Endodermal cell (in vitro differentiated cells): ENCODE measurements around the gene SLC1A1. TPM values are rescaled to one million over a fixed set of nuclear protein-coding genes. Genes with fewer than 3 reads are reported as not detected.
"Not testable (repeated sequence)": the region's sequence is repeated elsewhere in the genome, so short reads cannot be mapped to it uniquely, and the experiment has no call there.

Experiments
- DNase-seq: peaks from one replicate; pipeline ENCODE4 v3.0.0-alpha.2; 2017
- H3K27ac ChIP-seq: 2 replicates; pipeline ENCODE4 v1.5.1; 2013; ENCODE audit warnings: mild to moderate bottlenecking, low read depth, low read length, moderate library complexity
- H3K27me3 ChIP-seq: 2 replicates; pipeline ENCODE4 v1.6.1; 2013; ENCODE audit warnings: mild to moderate bottlenecking, low read length, moderate library complexity; ENCODE audit not compliant: insufficient read depth, control insufficient read depth, poor library complexity, severe bottlenecking
- H3K36me3 ChIP-seq: 2 replicates; pipeline ENCODE4 v1.7.0; 2013; ENCODE audit warnings: mild to moderate bottlenecking, low read length, moderate library complexity; ENCODE audit not compliant: control insufficient read depth, insufficient read depth
- H3K4me1 ChIP-seq: one replicate; pipeline ENCODE4 v1.7.0; 2013; ENCODE audit warnings: low read length; ENCODE audit not compliant: control insufficient read depth, insufficient read depth
- H3K4me3 ChIP-seq: 2 replicates; pipeline ENCODE4 v1.5.1; 2013; ENCODE audit warnings: mild to moderate bottlenecking, low read length, moderate library complexity
- H3K9ac ChIP-seq: 2 replicates; pipeline ENCODE4 v1.6.1; 2013; ENCODE audit warnings: mild to moderate bottlenecking, low read length, moderate library complexity; ENCODE audit not compliant: poor library complexity, severe bottlenecking; ENCODE audit errors: extremely low read depth
- H3K9me3 ChIP-seq: 2 replicates; pipeline ENCODE4 v1.6.1; 2013; ENCODE audit warnings: mild to moderate bottlenecking, low read length, moderate library complexity; ENCODE audit not compliant: control insufficient read depth
- H3K27ac Mint-ChIP-seq: 2 replicates; pipeline ENCODE4 v1.8.0; 2020; ENCODE audit warnings: mixed read lengths
- H3K27me3 Mint-ChIP-seq: 2 replicates; pipeline ENCODE4 v1.8.0; 2021; ENCODE audit warnings: mild to moderate bottlenecking, mixed read lengths; ENCODE audit not compliant: insufficient read depth
- H3K36me3 Mint-ChIP-seq: 2 replicates; pipeline ENCODE4 v1.8.0; 2020; ENCODE audit warnings: low read depth, mixed read lengths
- H3K4me1 Mint-ChIP-seq: 2 replicates; pipeline ENCODE4 v1.8.0; 2020; ENCODE audit warnings: mixed read lengths
- H3K4me3 Mint-ChIP-seq: 2 replicates; pipeline ENCODE4 v1.8.0; 2020; ENCODE audit warnings: mild to moderate bottlenecking, moderate library complexity, mixed read lengths
- H3K9me3 Mint-ChIP-seq: 2 replicates; pipeline ENCODE4 v1.8.0; 2020; ENCODE audit warnings: mild to moderate bottlenecking, mixed read lengths
- WGBS, 2 experiments: methylation state at CpG; one replicate each; pipeline versions ENCODE4 v1.1.5 to v1.1.7; 2013; ENCODE audit warnings: missing lambda C conversion rate in 2 of 2, mixed read lengths in 1 of 2; ENCODE audit not compliant: insufficient coverage in 1 of 2, insufficient read length in 1 of 2; 5-methylcytosine and 5-hydroxymethylcytosine counted together
- total RNA-seq, 2 donors: library from RNA; stranded (reverse); fragmentation: NEBNext Ultra II Directional in 1 of 2; extraction: Animal tissue kit (Norgen Biotek cat#: 25700) in 1 of 2; gene quantifications; 2 replicates in 1 of 2; 3 replicates in 1 of 2; pipeline ENCODE4 v1.2.1, GENCODE V29; 2021
- TF ChIP-seq, protein P1 (sequence below): fragments of 200-600 bp; sonication (generic); conservative IDR thresholded peaks from 2 replicates; pipeline ENCODE4 v1.5.0; 2021; ENCODE audit warnings: antibody characterized with exemption, mild to moderate bottlenecking

SLC1A1 gene
- total RNA-seq, 2 donors from 2014 or later, result 5.5 to 11.3 TPM

DNA sequence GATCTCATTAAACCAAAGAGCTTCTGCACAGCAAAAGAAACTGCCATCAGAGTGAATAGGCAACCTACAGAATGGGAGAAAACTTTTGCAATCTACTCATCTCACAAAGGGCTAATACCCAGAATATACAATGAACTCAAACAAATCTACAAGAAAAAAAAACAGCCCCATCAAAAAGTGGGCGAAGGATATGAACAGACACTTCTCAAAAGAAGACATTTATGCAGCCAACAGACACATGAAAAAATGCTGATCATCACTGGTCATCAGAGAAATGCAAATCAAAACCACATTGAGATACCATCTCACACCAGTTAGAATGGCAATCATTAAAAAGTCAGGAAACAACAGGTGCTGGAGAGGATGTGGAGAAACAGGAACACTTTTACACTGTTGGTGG is 45.9 kb downstream of the SLC1A1 start:
- not testable (repeated sequence) for H3K27me3 ChIP-seq, DNase-seq, H3K4me1 Mint-ChIP-seq, H3K27me3 Mint-ChIP-seq, H3K4me1 ChIP-seq, H3K4me3 Mint-ChIP-seq, H3K27ac ChIP-seq, H3K9ac ChIP-seq, H3K27ac Mint-ChIP-seq, H3K4me3 ChIP-seq
- H3K9me3 Mint-ChIP-seq, result peaks cover 47% of the 10 kb centered on the region
- 80% methylated on average over 1 of the region's 1 CpG; no CpG with 5 or more reads in 1 of the 2 experiments for WGBS, 2 experiments
- Histone ChIP-seq H3K36me3 (peaks cover 27% of the 10 kb centered on the region), H3K9me3 (peaks cover 26% of the 10 kb centered on the region)
- peaks cover 27% of the 10 kb centered on the region for H3K36me3 Mint-ChIP-seq

GRCh38 chr9:4537581-4537980 is 47.3 kb downstream of the SLC1A1 start:
- DNase-seq, result no peak
- WGBS, 2 experiments, result 88% methylated on average over 1 of the region's 1 CpG; no CpG with 5 or more reads in 1 of the 2 experiments
- Histone ChIP-seq H3K9me3 (peaks cover 20% of the 10 kb centered on the region), H3K27me3 (no peaks in the 10 kb centered on the region), H3K4me3 (no peak overlapping the region), H3K27ac (no peak overlapping the region), H3K9ac (no peak overlapping the region), H3K36me3 (peaks cover 20% of the 10 kb centered on the region), H3K4me1 (peaks cover 18% of the 10 kb centered on the region)
- Mint-ChIP-seq H3K27me3 (no peaks in the 10 kb centered on the region), H3K4me1 (peaks cover 21% of the 10 kb centered on the region), H3K36me3 (peaks cover 20% of the 10 kb centered on the region), H3K4me3 (no peak overlapping the region), H3K27ac (no peak overlapping the region), H3K9me3 (peaks cover 41% of the 10 kb centered on the region)
- TF ChIP-seq, protein P1, sequence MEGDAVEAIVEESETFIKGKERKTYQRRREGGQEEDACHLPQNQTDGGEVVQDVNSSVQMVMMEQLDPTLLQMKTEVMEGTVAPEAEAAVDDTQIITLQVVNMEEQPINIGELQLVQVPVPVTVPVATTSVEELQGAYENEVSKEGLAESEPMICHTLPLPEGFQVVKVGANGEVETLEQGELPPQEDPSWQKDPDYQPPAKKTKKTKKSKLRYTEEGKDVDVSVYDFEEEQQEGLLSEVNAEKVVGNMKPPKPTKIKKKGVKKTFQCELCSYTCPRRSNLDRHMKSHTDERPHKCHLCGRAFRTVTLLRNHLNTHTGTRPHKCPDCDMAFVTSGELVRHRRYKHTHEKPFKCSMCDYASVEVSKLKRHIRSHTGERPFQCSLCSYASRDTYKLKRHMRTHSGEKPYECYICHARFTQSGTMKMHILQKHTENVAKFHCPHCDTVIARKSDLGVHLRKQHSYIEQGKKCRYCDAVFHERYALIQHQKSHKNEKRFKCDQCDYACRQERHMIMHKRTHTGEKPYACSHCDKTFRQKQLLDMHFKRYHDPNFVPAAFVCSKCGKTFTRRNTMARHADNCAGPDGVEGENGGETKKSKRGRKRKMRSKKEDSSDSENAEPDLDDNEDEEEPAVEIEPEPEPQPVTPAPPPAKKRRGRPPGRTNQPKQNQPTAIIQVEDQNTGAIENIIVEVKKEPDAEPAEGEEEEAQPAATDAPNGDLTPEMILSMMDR, result no peak

DNA sequence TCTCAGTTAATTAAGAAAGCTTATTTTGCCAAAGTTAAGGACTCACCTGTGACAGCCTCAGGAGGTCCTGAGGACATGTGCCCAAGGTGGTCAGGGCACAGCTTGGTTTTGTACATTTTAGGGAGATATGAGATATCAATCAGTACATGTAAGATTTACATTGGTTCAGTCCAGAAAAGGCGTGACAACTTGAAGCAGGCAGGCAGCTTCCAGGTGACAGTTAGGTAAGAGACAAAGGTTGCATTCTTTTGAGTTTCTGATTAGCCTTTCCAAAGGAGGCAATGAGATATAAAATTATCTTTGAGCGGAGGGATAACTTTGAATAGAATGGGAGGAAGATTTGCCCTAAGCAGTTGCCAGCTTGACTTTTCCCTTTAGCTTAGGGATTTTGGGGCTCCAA is 47.8 kb downstream of the SLC1A1 start:
- Histone ChIP-seq H3K9me3 (peaks cover 20% of the 10 kb centered on the region), H3K4me1 (peaks cover 18% of the 10 kb centered on the region), H3K27me3 (no peaks in the 10 kb centered on the region), H3K36me3 (peaks cover 24% of the 10 kb centered on the region), H3K4me3 (no peak overlapping the region), H3K9ac (no peak overlapping the region), H3K27ac (no peak overlapping the region)
- Mint-ChIP-seq H3K4me3 (no peak overlapping the region), H3K9me3 (peaks cover 38% of the 10 kb centered on the region), H3K4me1 (peaks cover 21% of the 10 kb centered on the region), H3K27me3 (no peaks in the 10 kb centered on the region), H3K27ac (no peak overlapping the region), H3K36me3 (peaks cover 20% of the 10 kb centered on the region)
- DNase-seq, result no peak
- TF ChIP-seq, protein P1, result no peak
- 85 to 92% methylated on average over 2 of the region's 2 CpGs for WGBS, 2 experiments

DNA sequence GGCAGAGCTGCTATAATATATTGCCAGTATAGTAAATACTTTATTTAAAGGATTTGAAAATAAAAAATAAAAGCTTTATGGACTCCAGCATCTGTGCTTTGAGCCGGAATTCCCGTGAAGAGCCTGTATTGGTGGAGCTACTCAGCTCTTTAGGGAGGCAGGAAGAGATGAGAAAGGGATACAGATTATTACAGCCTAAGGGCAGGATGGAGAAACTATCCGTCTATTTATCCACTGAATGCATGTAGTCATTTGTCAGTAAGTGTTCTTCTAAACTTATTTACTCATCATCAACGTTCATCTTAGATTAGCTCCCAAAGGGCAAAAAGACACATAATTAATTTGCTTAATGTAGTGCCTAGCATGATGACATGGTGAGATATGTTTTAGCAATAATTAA is 48.4 kb downstream of the SLC1A1 start:
- Histone ChIP-seq H3K4me3 (no peak overlapping the region), H3K36me3 (peaks cover 28% of the 10 kb centered on the region), H3K9ac (no peak overlapping the region), H3K9me3 (peaks cover 20% of the 10 kb centered on the region), H3K27me3 (no peaks in the 10 kb centered on the region), H3K27ac (no peak overlapping the region), H3K4me1 (peaks cover 18% of the 10 kb centered on the region)
- Mint-ChIP-seq H3K4me3 (no peak overlapping the region), H3K4me1 (peaks cover 21% of the 10 kb centered on the region), H3K27ac (no peak overlapping the region), H3K9me3 (peaks cover 38% of the 10 kb centered on the region), H3K36me3 (peaks cover 19% of the 10 kb centered on the region), H3K27me3 (no peaks in the 10 kb centered on the region)
- 89 to 91% methylated on average over 2 to 4 of the region's 4 CpGs for WGBS, 2 experiments
- TF ChIP-seq, protein P1, result no peak
- no peak for DNase-seq
